GM04503 (cell line): ENCODE measurements around the gene FOXJ1.

Source experiments
- DNase-seq: peaks from one replicate; pipeline ENCODE4 v3.0.0-alpha.2; 2012; ENCODE audit warnings: low read depth

The FOXJ1 gene

DNA sequence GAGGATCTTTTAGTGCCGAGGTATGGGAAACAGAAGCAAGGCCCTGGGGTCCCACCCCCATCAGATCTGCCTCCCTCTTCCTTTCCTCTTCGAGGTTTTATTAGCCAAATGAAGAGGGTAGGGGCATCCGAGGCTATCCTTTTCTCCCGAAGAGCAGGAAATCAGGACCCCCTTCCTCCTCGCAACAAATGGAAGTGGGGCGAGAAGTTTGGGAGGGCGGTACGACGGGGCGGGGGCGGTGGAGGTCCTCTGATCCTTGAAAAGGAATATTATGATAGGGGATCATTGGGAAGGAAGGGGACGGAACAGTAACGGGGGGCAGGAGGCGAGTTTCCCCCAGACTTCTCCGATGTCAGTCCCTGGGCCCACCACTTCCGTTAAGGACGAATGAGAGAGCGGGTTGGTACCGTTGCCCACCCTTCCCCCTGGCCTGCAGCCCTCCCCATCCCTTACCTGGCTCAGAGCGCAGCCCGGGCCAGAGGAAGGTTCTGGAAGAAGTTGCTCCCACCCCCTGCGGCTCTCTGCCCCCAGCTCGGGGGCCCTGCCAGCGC is 309 bp downstream of the FOXJ1 start:
- no peak for DNase-seq

- no peak for DNase-seq
Measured at GRCh38 chr17:76139801-76140660, 1.0 kb downstream of the FOXJ1 start.

DNA sequence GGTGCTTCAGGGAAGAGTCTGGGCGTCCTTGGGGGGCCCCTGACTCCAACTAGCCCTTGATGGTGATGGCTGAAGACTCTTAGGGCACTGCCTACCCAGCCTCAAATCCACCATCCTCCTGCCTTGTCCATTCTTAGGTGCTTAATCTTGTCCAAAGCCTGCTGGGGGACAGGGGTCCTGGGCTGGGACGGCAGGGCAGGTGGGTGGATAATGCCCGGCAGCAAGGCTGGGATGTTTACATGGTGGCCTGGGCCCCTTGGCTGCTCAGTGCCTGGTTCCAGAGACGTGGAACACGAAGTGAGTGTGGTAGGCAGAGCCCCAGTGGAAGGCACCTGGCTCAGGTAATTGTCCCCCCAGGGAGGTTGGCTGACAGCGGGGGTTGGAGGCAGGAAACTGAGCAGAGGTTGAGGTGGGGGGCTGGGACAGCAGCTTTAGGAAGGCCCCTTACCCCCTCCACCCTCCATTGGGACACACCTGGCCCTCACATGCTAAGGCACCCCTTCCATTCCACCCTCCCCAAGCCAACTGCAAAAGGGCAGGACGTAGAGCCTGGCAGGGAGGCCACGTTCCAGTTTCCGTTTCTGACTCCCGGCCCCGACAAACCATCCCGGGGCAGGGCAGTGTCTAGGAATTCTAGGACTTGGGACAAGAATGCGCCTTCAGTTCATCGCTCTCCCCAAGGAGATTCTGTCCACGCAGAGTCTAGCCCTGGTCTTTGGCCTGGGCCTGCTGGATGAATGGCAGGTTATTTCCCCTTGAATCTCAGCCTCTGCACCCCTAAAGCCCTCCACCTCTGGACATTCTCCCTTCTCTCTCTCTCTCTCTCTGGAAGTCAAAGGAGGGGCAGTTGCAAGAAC is 1.9 kb downstream of the FOXJ1 start:
- no peak for DNase-seq

GRCh38 chr17:76138234-76138895 is 2.7 kb downstream of the FOXJ1 start:
- DNase-seq: no peak

DNA sequence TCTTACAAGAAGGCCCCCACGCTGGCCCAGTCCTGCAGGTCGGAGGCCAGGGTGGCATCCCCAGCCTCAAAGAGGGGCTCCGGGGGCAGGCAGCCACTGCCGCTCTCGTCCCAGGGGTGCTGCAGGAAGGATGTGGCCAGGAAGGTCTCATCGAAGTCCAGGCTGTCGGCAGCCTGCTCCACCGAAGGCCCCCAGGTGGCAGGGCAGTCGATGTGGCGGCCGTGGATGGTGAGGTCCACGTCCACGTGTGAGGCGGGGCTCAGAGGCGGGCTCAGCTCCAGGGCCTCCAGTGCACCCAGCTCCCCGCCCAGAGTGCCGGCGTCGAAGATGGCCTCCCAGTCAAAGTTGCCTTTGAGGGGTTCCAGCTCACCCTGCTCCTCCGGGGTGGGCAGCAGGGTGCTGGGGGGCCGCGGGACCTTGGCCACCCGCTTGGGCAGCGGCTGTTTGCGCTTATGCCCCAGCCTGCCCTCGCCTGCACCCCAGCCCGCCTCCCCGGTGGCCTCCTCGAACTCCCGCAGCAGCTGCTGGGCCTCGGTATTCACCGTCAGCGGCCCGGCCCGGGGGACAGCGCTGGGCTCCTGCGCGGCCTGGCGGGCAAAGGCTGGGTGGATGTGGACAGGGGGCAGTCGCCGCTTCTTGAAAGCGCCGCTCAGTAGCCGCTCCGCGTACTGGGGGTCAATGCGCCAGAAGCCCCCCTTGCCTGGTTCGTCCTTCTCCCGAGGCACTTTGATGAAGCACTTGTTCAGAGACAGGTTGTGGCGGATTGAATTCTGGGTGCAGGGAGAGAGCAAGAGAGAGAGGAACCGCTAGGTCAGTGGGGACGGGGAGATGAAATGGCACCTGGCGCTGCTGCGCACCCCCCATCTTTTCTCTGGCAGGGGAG is 3.5 kb downstream of the FOXJ1 start:
- no peak for DNase-seq

DNA sequence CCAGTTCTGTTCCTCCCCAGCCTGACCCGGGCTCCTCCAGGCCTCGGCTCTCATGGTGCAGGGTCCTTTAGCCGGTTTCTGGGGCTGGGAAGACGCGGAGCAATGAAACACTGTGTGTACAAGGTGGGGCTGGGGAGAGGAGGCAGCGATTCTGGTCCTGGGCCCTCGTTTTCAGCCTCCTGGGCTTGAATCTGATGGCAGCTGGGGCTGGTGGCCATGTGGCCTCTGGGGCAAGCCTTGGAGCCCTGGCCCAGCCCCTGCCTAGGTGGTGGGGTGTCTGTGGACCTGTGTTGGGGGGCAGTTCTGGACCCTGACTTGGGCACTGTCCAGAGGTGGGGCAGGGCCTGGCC is 4.1 kb downstream of the FOXJ1 start:
- no peak for DNase-seq

DNA sequence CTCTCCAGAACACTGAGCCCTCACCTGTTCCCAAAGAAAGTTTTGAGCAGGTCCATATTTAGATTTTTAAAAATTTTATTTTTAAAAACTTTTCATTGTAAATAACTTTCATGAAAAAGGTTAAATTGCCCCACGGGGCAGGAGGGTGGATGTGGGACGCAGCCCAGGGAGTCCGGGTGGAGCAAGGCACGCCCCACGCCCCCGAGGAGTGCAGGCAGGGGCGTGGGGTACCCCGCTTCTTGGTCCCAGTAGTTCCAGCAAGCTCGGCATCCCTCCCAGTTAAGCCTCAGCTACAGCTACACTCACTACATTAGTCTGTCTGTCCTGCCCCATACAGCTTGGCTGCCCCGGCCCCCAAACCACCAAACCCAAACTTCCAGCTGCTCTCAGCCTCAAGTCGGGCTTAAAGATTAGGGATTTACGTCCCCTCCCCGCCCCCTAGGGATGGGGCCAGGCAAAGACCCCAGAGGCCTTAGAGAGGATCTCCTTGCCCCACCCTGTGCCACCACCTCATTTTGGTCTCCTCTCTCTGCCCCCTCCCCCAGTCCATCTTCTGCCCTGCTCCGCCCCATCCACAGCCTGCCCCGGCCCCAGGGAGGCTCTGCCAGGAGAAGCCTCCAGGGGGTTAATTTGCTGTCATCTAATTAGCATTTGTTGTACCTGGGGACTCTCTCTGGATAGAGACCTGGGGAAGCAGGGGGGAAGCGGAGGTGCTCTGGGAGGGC is 4.6 kb downstream of the FOXJ1 start:
- no peak for DNase-seq

DNA sequence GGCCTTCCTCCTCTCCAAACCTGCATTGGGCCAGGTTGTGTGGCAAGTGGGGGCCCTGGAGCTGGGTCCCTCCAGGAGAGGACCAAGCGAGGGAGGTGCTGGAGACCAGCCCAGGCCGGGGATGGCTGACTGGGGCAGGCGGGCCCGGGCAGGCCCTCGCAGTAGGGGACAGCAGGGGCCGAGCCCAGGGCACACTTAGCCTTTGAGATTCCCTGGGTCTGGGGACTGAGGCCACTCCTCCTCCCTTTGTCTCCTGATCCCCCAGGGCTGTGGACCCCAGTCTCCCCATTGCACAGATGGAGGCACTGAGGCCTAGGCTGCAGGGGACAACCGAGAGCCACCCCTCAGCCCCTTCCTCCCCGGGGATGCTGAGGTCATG is 5.2 kb downstream of the FOXJ1 start:
- DNase-seq: no peak

DNA sequence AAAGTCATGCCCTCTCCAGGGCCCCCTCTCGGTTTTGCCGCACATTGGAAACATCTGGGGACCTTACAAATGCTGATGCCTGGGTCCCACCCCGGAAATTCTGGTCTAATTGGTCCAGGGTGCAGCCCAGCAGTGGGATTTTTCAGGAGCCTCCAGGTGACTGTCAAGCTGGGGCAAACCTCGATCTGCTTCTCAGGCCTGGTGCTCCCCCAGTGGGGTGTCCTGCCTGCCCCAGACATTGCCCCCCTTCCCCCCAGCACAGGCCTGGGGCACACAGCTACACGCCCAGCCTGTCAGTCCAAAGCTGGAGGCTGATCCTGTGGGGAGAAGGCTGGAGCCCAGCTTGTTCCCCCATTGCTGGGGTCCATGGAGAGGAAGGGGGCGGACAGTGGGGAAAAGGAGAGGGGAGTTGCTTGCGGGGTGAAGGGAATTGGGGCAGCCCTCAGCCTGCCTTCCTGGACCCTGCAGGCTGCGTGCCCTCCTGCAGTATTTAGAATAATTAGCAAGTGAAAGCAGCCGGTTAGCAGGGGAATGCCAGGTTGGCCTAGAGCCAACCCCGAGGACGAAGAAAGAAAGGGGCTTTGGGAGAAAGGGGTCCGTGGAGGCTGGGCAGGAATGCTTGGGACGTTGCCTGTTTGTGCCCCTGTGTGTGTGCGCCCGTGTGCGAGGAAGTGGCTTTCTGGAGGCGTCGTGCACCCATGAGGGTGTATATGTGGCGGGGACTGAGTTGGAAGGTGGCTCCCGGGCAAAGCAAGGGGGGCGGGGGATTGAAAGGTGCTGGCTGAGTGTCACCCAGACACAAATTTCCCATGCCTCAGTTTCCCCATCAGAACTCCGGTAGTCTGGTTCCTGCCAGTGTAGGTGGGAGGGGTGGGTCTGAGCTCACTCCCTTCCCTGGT is 5.9 kb downstream of the FOXJ1 start:
- no peak for DNase-seq

GRCh38 chr17:76132574-76133338 is 8.3 kb downstream of the FOXJ1 start:
- DNase-seq: no peak

GRCh38 chr17:76131692-76132573 is 9.1 kb downstream of the FOXJ1 start:
- DNase-seq: no peak

GRCh38 chr17:76131051-76131691 is 9.9 kb downstream of the FOXJ1 start:
- DNase-seq: no peak

DNA sequence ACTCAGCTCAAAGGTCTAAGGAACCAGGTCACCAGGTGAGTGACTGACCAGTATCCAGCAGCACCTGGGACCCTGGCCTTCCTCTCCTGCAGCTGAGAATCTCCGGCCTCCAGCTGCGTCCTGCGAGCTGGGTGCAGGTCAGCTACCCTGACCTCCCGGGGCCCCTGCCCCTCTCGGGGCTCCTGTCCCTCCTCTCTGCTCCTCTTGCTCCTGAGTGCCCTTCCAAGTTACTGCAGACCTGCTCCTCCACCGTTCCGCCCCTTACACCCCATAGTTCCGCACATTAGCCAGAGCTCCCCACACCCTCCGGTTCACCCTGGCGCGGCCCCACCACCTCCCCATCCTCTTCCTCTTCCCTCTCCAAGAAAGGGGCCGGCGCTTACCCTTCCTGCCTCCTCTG is 10.6 kb downstream of the FOXJ1 start:
- DNase-seq: no peak

DNA sequence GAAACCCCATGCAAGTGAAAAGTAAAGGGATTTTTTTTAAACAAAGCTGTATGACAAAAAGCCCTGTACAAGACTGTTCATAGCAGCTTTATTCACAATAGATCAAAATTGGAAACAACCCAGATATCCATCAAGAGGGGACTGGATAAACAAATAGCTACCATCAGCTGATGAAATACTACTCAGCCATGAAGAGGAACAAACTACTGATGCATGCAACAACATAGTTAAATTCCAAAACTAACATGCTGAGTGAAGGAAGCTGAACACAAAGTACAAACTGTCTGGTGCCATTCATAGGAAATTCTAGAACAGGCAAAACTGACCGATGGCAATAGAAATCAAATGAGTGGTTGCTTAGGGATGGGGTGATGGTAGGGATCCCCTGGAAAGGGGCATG is 15.1 kb downstream of the FOXJ1 start:
- no peak for DNase-seq

DNA sequence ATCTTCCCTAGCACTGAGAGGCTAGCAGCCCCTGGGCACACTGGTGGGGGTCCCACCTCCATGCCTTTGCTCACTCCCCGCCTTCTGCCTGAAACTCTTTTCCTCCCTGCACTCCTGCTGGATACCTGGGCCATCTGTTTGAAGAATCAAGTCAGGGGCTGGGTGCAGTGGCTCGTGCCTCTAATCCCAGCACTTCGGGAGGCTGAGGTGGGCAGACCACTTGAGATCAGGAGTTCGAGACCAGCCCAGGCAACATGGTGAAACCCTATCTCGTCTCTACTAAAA is 15.7 kb downstream of the FOXJ1 start:
- no peak for DNase-seq

DNA sequence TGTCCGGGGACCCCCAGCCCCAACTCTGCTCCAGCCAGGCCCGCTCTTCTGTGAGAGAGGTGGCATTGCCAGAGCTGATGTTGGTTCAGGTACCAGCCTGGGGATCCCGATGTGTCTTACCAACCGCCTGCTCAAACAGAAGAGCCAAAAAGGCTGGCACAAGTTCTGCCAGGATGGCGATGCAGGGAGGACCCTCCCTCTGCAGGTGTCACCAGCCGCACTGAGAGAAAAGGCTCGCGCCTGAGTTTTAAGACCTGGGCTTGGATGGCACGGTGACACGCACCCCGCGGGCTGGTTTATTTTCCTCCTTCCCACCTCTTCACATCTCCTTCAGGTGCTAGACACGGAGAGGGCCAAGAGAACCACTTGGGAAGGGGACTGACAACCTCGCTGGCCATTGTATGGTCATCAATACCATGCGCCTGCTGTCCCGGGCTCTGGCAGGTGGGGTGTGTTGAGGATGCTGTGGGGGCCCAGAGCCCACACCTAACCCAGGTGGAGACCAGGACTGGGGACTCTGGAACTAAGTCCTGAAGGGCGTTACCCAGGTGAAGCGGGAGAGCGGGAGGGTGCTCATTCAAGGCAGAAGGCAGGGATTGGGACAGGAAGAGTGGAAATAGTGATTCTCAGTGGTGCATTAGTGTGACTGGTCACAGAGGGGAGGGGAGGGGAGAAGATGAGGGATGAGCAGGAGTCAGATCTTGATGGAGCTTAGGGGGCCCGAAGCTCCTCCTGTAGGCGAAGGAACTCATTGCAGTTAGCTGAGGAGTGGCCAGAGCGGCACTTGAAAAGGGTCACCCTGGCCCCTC is 16.3 kb downstream of the FOXJ1 start:
- no peak for DNase-seq
